Measurements from ENCODE around the gene FILIP1L. TPM values are rescaled to one million over a fixed set of nuclear protein-coding genes. Genes with fewer than 3 reads are reported as not detected.

FILIP1L gene
- total and polyA plus RNA-seq, 5 donors: 42.2 to 88.3 (median 56.4) TPM

DNA sequence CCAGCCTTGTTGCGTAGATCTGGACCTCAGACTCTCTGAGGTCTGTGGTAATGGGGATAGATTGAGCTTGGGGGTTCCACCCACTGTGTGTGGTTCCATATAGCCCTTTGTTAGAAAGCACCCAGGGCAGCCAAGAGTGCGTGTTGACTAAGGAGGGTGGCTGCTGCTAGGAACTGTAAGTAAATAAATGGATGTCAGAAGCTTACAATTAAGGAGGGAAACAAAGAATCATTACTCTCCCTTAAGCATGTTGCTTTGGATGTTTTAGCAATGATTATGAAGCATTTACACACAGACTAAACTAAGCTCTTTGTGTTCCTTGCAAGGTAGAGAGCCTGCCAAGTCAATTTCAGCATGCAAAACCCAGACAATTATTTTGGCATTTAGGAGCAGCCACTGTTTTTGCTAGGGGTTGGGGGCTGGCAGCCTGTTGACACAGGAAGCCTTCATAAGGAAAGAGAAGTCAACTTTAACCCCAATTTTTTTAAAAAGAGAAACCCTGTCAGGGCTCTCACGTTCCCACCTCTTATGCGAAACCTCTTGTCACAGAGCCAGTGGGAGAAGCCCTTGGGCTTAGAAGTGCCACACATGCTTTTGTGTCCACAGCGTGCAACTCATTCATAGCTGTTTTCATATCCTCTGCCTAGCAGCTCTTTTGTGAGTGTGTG is 168.8 kb downstream of the FILIP1L start:
- H3K27me3 ChIP-seq (ENCODE audit: control insufficient read depth, insufficient read depth): no peaks in the 10 kb centered on the region
- H3K4me3 ChIP-seq (ENCODE audit: low read length): no peak overlapping the region
- H3K4me1 ChIP-seq (ENCODE audit: control insufficient read depth, insufficient read depth, low read length): peaks cover 6% of the 10 kb centered on the region
- H3K9me3 ChIP-seq (ENCODE audit: control insufficient read depth, low read length): no peaks in the 10 kb centered on the region
- WGBS: 39% methylated on average over 5 of the region's 5 CpGs
- ATAC-seq (peak; percentile 68 to 69), DNase-seq (peak in 2 of 3 donors; percentile 25 to 66)
- H3K27ac ChIP-seq (ENCODE audit: low read length): peak overlapping the region; percentile 54
- intact Hi-C loops (cut with DNase I): no loop called here

DNA sequence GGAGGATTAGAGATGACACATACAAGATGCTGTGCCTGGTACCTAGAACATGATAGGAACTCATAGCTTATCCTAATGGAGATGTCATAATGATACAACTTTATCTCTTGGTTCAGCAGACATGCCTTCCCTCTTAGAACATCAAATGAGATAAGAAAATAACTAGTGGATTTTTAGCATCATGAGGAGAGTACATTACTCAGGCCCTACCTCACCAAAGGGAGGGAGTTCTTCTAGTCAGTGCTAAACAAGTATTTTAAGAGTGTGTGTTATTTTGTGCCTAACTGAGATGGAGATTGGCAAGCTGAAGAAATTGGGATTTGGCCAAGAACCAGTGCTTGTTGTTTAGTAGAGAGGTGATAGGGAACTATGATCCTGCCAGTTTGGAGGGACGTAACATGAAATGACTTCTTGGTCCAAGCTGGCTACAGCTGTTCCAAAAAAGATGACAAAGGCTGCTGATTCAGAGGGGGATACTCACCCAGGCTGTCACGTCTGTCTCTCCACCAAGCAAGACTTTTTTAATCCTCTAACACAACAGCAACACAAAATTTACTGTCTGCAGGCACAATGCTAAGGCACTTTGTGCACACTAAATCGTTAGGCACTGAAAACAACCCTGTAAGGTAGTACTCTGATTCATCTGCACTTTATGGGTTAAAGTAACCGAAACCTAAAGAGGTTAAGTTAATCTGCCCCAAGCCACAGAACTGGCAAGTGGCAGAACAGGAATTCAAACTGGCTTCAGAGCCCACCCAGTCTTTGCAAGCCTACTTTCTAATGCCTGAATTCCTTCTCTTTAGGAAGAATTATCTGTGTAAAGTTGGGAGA is 170.2 kb downstream of the FILIP1L start:
- ATAC-seq (peak; percentile 69 to 72), DNase-seq (no peak)
- H3K27ac ChIP-seq (ENCODE audit: low read length): no peak overlapping the region
- intact Hi-C loops (cut with DNase I): no loop called here
- H3K27me3 ChIP-seq (ENCODE audit: control insufficient read depth, insufficient read depth): no peaks in the 10 kb centered on the region
- no peaks in the 10 kb centered on the region for H3K9me3 ChIP-seq (ENCODE audit: control insufficient read depth, low read length)
- H3K4me3 ChIP-seq (ENCODE audit: low read length): no peak overlapping the region
- 47% methylated on average over 4 of the region's 4 CpGs for WGBS
- H3K4me1 ChIP-seq (ENCODE audit: control insufficient read depth, insufficient read depth, low read length): peaks cover 8% of the 10 kb centered on the region

DNA sequence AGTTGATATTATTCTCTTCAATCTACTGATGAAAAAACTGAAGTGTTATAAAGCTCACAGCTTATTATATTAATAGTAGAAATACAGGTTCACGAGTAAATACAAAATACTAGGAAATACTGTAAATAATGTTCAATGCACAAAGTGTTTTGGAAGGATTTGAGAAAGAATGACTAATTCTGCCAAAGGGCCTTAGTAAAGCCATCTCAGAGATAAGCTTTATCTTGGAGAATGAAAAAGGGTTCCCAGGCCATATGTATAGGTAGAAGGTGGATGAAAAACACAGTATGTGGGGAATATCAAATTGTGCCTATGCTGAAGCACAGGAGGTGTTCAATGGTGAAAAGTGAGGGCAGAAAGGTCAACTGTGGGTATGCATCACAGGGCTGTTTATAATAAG is 173.1 kb downstream of the FILIP1L start:
- Histone ChIP-seq H3K27me3 (ENCODE audit: control insufficient read depth, insufficient read depth) (no peaks in the 10 kb centered on the region), H3K4me3 (ENCODE audit: low read length) (no peak overlapping the region), H3K4me1 (ENCODE audit: control insufficient read depth, insufficient read depth, low read length) (peaks cover 8% of the 10 kb centered on the region), H3K9me3 (ENCODE audit: control insufficient read depth, low read length) (no peaks in the 10 kb centered on the region), H3K27ac (ENCODE audit: low read length) (no peak overlapping the region)
- ATAC-seq: no peak
- no peak for DNase-seq
- intact Hi-C loops (cut with DNase I): no loop called here
- WGBS: 79% methylated on average over 1 of the region's 1 CpG

DNA sequence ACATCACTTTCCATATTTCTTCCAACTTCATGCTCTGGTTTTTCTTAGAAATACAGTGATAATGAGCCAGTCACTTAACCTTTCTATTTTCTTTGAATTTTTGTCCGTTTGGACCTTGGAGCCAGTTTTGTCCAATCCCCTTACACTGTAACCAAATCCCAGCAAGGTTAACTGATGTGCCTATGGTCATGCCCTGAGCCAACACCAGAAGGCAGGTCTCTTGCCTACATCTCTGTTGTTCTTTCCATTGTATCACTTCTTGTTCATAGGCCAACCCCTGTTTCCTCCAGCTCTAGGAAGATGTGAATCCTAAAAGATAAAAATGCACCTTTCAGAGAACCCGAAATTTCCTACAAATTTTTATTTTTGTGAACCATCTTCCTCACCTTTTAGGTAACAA is 174.0 kb downstream of the FILIP1L start:
- Histone ChIP-seq H3K9me3 (ENCODE audit: control insufficient read depth, low read length) (no peaks in the 10 kb centered on the region), H3K4me1 (ENCODE audit: control insufficient read depth, insufficient read depth, low read length) (peaks cover 10% of the 10 kb centered on the region), H3K27ac (ENCODE audit: low read length) (peak overlapping the region; percentile 15), H3K4me3 (ENCODE audit: low read length) (no peak overlapping the region), H3K27me3 (ENCODE audit: control insufficient read depth, insufficient read depth) (no peaks in the 10 kb centered on the region)
- no peak for ATAC-seq
- WGBS: 72% methylated on average over 2 of the region's 2 CpGs
- DNase-seq: no peak
- intact Hi-C loops (cut with DNase I): no loop called here

DNA sequence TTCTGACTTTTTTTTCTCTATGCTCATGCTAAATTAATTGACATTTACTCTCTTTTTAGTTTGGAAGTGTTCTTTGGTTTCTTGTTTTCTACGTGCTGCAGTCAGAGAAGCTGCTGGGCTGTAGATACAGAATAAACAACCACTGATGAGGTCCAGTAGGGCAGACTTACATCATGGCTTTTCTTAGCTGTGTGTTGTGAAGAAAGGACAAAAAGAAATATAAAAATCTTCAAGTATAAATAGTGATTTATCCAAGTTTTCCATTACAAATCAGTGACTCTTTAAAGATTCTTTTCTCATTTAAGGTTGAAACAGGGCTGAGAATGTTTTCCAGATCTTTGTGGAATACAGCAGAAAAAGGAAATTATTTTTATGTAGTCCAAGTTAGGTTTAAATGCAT is 174.4 kb downstream of the FILIP1L start:
- no peaks in the 10 kb centered on the region for H3K27me3 ChIP-seq (ENCODE audit: control insufficient read depth, insufficient read depth)
- 54% methylated on average over 1 of the region's 1 CpG for WGBS
- H3K4me1 ChIP-seq (ENCODE audit: control insufficient read depth, insufficient read depth, low read length): peaks cover 7% of the 10 kb centered on the region
- H3K4me3 ChIP-seq (ENCODE audit: low read length): no peak overlapping the region
- no peak for DNase-seq
- no peaks in the 10 kb centered on the region for H3K9me3 ChIP-seq (ENCODE audit: control insufficient read depth, low read length)
- no peak for ATAC-seq
- no peak overlapping the region for H3K27ac ChIP-seq (ENCODE audit: low read length)
- intact Hi-C loops (cut with DNase I): no loop called here

DNA sequence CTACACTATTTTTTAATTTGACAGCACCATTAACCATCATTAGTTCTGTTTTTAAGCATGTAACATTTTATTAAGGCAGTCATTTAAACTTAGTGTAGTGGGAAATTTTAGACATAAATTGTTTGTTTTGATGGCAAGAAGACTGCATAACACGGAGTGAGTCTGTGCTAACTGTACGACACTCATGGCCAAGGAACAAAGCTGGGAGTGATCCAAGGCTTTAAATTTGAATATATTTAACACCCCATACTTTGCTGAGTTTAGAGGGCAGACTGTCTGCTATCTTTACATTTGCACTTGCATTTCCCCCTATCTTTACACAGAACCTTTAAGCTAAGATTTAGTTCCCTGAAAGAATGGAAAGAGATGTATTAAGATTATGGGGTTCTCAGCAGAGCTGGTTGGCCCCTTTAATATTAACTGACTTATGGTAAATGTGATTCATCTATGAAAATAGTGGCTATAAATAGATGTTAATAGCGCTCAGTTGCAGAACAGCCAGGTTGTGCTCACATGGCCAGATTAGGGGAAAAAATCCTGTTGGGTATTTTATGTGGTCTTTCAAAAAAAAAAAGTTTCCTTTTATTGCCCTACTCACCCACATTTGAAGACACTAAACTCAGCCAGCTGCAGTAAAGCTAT is 175.9 kb downstream of the FILIP1L start:
- WGBS: 53% methylated on average over 3 of the region's 3 CpGs
- ATAC-seq (no peak), DNase-seq (no peak)
- intact Hi-C loops (cut with DNase I): no loop called here
- H3K27ac ChIP-seq (ENCODE audit: low read length): no peak overlapping the region
- peaks cover 5% of the 10 kb centered on the region for H3K4me1 ChIP-seq (ENCODE audit: control insufficient read depth, insufficient read depth, low read length)
- no peaks in the 10 kb centered on the region for H3K9me3 ChIP-seq (ENCODE audit: control insufficient read depth, low read length)
- H3K27me3 ChIP-seq (ENCODE audit: control insufficient read depth, insufficient read depth): no peaks in the 10 kb centered on the region
- no peak overlapping the region for H3K4me3 ChIP-seq (ENCODE audit: low read length)

DNA sequence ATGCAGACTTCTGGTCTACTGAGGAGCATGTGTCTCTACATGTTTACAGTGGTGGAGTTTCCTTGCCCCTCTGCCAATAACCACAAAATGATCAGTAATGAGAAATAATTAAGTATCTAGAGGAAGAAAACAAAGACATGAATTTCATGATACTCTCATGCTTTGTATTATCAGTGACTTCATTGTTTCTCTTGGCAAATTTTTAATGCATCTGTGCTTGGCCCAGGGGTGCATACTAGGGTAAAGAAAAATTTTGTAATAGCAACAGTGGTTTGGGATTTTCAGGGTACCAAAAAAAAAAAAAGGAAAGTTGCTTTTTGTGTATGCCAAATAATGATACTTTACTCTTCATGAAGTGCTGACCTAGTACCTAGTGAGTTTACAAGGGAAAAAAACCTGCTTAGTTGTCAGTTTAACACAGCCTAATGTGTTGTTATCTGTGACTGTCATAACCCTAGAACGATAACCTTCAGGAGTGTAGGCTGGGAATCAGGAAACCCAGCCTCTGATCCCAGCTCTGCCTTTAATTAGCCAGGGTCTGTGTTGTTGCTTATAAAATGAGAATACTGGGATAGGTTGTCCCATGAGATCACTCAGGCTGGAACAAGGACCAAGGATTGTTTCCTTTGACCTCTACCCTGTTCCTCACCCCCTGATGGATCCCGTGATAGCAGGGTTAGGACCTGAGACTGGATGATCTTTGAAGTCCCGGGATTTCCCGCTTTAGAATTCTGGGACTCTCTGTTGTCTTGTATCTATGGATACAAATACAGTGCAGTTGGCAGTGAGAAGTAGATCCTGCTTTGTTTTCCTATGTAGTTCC is 179.1 kb downstream of the FILIP1L start:
- DNase-seq (no peak), ATAC-seq (peak; percentile 83 to 94)
- Histone ChIP-seq H3K9me3 (ENCODE audit: control insufficient read depth, low read length) (no peaks in the 10 kb centered on the region), H3K27me3 (ENCODE audit: control insufficient read depth, insufficient read depth) (no peaks in the 10 kb centered on the region), H3K4me3 (ENCODE audit: low read length) (no peak overlapping the region), H3K4me1 (ENCODE audit: control insufficient read depth, insufficient read depth, low read length) (peaks cover 9% of the 10 kb centered on the region), H3K27ac (ENCODE audit: low read length) (peak overlapping the region; percentile 62)
- intact Hi-C loops (cut with DNase I): no loop called here
- 15% methylated on average over 4 of the region's 4 CpGs for WGBS

DNA sequence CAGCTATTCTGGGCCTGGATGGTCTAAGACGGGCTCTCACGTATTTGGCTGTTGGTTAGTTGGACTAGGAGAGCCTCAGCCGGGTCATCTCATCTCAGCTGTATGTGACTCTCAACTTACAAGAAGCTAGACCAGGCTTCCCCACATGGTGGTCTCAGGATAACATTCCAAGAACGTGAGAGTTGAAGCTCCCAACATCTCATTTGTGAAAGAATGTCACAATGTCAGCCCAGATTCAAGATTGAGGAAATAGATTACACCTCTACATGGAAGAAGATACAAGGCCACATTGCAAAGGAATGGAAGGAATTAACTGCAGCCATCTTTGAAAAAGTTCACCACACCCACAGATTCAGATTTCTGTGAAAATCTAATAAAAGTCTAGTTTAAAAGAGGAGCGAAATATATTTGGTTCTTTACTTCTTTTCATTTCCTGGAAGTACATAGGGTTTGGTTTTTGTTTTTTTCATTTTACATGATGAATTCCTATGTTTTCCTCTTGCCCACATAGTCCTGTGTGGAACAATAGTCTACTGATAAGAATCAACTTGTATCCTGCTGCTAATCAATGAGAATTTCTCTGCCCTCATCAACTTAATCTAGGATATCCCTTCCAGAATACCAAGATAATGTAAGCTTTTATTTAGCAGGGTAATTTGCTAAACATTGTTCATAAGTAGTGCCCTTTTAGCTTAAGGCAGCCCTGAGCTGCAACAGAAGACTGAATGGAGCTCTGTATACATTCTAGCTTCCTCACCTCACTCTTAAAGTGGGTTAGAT is 180.1 kb downstream of the FILIP1L start:
- Histone ChIP-seq H3K27me3 (ENCODE audit: control insufficient read depth, insufficient read depth) (no peaks in the 10 kb centered on the region), H3K27ac (ENCODE audit: low read length) (no peak overlapping the region), H3K4me3 (ENCODE audit: low read length) (no peak overlapping the region), H3K9me3 (ENCODE audit: control insufficient read depth, low read length) (no peaks in the 10 kb centered on the region), H3K4me1 (ENCODE audit: control insufficient read depth, insufficient read depth, low read length) (peaks cover 15% of the 10 kb centered on the region)
- ATAC-seq: no peak
- WGBS: 93% methylated on average over 5 of the region's 5 CpGs
- intact Hi-C loops (cut with DNase I): no loop called here
- no peak for DNase-seq

DNA sequence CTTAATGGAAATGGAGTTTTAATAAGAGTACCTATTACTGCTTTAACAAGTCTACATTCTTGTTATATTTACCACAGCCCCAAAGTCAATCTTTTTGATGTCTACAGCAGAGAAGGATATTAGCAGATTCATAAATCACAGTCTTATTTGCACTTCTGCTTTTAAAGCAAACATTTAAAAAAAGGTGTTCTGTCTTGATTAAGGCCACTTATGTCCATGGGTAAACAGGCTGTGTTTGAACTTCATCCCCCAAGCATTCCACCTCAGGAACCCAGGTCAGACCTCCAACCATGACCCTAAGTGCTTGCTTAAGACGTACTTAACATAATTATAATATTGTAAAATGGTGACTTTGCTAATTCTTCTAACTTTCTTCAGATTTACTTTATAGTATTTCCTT is 183.2 kb downstream of the FILIP1L start:
- 90% methylated on average over 1 of the region's 1 CpG for WGBS
- Histone ChIP-seq H3K27me3 (ENCODE audit: control insufficient read depth, insufficient read depth) (no peaks in the 10 kb centered on the region), H3K4me3 (ENCODE audit: low read length) (no peak overlapping the region), H3K27ac (ENCODE audit: low read length) (peak overlapping the region; percentile 49), H3K9me3 (ENCODE audit: control insufficient read depth, low read length) (no peaks in the 10 kb centered on the region), H3K4me1 (ENCODE audit: control insufficient read depth, insufficient read depth, low read length) (peaks cover 19% of the 10 kb centered on the region)
- no peak for DNase-seq
- intact Hi-C loops (cut with DNase I): no loop called here
- no peak for ATAC-seq

DNA sequence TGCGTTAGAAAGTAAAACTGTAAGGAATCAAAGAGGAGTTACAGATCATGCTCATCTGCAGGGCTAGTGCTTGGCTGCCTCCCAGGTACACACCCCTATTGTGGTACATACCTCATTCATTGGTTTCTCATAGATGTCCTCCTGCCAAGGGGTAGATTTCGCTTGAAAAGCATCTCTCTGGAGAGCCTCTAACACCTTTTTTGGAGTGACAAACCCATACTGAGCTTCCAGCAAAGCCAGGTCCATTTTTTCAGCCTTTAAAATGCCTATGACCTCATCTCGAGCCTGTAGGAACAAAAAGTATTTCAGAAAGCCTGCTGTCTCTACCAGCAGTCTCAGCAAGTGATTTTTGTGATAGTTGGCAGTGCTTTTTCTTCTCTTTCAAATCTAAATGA is 184.6 kb downstream of the FILIP1L start:
- DNase-seq: peak; percentile 54 to 77 (median 56)
- Histone ChIP-seq H3K9me3 (ENCODE audit: control insufficient read depth, low read length) (no peaks in the 10 kb centered on the region), H3K27ac (ENCODE audit: low read length) (peak overlapping the region; percentile 90), H3K4me1 (ENCODE audit: control insufficient read depth, insufficient read depth, low read length) (peaks cover 19% of the 10 kb centered on the region), H3K4me3 (ENCODE audit: low read length) (no peak overlapping the region), H3K27me3 (ENCODE audit: control insufficient read depth, insufficient read depth) (no peaks in the 10 kb centered on the region)
- 29% methylated on average over 3 of the region's 3 CpGs for WGBS
- peak; percentile 56 to 60 for ATAC-seq
- intact Hi-C loops (cut with DNase I): loop anchor here in 2 of 4 donors (10.0 kb wide), 1 partner anchor 55 kb away; no protein-coding TSS in a partner anchor
